ENCODE data around the gene KIN.

DNA sequence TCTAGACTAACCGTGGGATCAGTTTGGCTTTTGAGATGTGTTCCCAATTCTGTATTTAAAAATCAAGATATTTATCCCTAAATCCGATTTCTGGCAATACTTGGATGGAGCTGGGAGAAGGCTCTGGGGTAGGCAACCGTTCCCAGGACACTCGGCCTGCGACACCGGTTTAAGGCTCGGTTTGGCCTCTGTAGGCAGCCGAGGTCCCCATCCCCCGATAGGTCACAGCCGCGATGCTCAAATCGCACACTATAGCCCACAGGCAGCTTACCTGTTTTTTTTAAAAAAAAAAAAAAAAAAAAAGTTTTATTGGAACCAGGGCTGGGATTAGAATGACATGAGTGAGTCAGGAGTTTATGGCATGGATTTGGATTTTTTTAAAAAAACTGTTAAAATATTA lies 29.8 kb upstream of the KIN start:
- TF ChIP-seq, protein P1, sequence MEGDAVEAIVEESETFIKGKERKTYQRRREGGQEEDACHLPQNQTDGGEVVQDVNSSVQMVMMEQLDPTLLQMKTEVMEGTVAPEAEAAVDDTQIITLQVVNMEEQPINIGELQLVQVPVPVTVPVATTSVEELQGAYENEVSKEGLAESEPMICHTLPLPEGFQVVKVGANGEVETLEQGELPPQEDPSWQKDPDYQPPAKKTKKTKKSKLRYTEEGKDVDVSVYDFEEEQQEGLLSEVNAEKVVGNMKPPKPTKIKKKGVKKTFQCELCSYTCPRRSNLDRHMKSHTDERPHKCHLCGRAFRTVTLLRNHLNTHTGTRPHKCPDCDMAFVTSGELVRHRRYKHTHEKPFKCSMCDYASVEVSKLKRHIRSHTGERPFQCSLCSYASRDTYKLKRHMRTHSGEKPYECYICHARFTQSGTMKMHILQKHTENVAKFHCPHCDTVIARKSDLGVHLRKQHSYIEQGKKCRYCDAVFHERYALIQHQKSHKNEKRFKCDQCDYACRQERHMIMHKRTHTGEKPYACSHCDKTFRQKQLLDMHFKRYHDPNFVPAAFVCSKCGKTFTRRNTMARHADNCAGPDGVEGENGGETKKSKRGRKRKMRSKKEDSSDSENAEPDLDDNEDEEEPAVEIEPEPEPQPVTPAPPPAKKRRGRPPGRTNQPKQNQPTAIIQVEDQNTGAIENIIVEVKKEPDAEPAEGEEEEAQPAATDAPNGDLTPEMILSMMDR (IDR thresholded peaks at IDR 0.05; ENCODE audit: insufficient read depth, low read length), result no peak
- TF ChIP-seq SPI1 (IDR thresholded peaks at IDR 0.05; ENCODE audit: borderline replicate concordance, low read depth) (no peak), POLR2AphosphoS5 (IDR thresholded peaks at IDR 0.05; ENCODE audit: low read depth) (no peak), GABPA (IDR thresholded peaks at IDR 0.05; ENCODE audit: low read depth) (no peak)
- TF ChIP-seq, protein P2, sequence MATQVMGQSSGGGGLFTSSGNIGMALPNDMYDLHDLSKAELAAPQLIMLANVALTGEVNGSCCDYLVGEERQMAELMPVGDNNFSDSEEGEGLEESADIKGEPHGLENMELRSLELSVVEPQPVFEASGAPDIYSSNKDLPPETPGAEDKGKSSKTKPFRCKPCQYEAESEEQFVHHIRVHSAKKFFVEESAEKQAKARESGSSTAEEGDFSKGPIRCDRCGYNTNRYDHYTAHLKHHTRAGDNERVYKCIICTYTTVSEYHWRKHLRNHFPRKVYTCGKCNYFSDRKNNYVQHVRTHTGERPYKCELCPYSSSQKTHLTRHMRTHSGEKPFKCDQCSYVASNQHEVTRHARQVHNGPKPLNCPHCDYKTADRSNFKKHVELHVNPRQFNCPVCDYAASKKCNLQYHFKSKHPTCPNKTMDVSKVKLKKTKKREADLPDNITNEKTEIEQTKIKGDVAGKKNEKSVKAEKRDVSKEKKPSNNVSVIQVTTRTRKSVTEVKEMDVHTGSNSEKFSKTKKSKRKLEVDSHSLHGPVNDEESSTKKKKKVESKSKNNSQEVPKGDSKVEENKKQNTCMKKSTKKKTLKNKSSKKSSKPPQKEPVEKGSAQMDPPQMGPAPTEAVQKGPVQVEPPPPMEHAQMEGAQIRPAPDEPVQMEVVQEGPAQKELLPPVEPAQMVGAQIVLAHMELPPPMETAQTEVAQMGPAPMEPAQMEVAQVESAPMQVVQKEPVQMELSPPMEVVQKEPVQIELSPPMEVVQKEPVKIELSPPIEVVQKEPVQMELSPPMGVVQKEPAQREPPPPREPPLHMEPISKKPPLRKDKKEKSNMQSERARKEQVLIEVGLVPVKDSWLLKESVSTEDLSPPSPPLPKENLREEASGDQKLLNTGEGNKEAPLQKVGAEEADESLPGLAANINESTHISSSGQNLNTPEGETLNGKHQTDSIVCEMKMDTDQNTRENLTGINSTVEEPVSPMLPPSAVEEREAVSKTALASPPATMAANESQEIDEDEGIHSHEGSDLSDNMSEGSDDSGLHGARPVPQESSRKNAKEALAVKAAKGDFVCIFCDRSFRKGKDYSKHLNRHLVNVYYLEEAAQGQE (IDR thresholded peaks at IDR 0.05; ENCODE audit: insufficient replicate concordance, low read depth), result no peak
